Upper lobe of right lung (tissue), 1 donor: ENCODE measurements around the gene NEUROD2. TPM values are rescaled to one million over a fixed set of nuclear protein-coding genes. Genes with fewer than 3 reads are reported as not detected.

ENCODE experiments used
- ATAC-seq: fragments of 200-7000 bp; cut with Tn5 transposase; one replicate; pipeline ENCODE4 v1.9.1; 2020; ENCODE audit warnings: mild to moderate bottlenecking, moderate library complexity
- DNase-seq: peaks from one replicate; pipeline ENCODE4 v3.0.0-alpha.2; 2020
- H3K27ac ChIP-seq: fragments of 200-600 bp; one replicate; pipeline ENCODE4 v1.8.0; 2022
- H3K27me3 ChIP-seq: fragments of 200-600 bp; one replicate; pipeline ENCODE4 v1.8.0; 2022; ENCODE audit warnings: mild to moderate bottlenecking
- H3K36me3 ChIP-seq: fragments of 200-600 bp; one replicate; pipeline ENCODE4 v1.8.0; 2022
- H3K4me1 ChIP-seq: fragments of 200-600 bp; one replicate; pipeline ENCODE4 v1.8.0; 2022
- H3K4me3 ChIP-seq: fragments of 200-600 bp; one replicate; pipeline ENCODE4 v1.8.0; 2022; ENCODE audit warnings: mild to moderate bottlenecking
- H3K9me3 ChIP-seq: fragments of 200-600 bp; one replicate; pipeline ENCODE4 v1.8.0; 2022
- CTCF ChIP-seq: fragments of 200-600 bp; IDR thresholded peaks from one replicate; pipeline ENCODE4 v1.8.0; 2022; ENCODE audit warnings: antibody characterized with exemption
- intact Hi-C: fragments of 100-400 bp; cut with DNase I; formaldehyde crosslinking; loops from one replicate; pipeline ENCODE4 v1.11.0; 2022
- total RNA-seq: library from RNA; stranded (reverse); fragmentation: NEBNext Ultra II Directional; extraction: Animal tissue kit (Norgen Biotek cat#: 25700); gene quantifications from one replicate; pipeline ENCODE4 v1.2.1, GENCODE V29; 2021
- donor health status: DM: no; HTN: yes; CAD: no; lungs with severe emphysema.

The NEUROD2 gene
- total RNA-seq, 1 donor from 2014 or later = not detected

- no peak overlapping the region for H3K27ac ChIP-seq
- peak; percentile 92 for DNase-seq
- peaks cover 9% of the 10 kb centered on the region for H3K4me1 ChIP-seq
- intact Hi-C loops = loop anchor here (5.0 to 10.0 kb wide), 2 partner anchors 74 to 133 kb away; no protein-coding TSS in a partner anchor
- peak; percentile 99 for TF ChIP-seq CTCF
- no peaks in the 10 kb centered on the region for H3K9me3 ChIP-seq
- H3K4me3 ChIP-seq = no peak overlapping the region
- peaks cover 23% of the 10 kb centered on the region for H3K27me3 ChIP-seq
- no peaks in the 10 kb centered on the region for H3K36me3 ChIP-seq
- ATAC-seq = peak; percentile 89
These were observed 14.0 kb upstream of the NEUROD2 start for GRCh38 chr17:39621523-39622379.

GRCh38 chr17:39619786-39620101, 12.0 kb upstream of the NEUROD2 start:
- Histone ChIP-seq H3K27me3 (peaks cover 8% of the 10 kb centered on the region), H3K4me1 (peaks cover 9% of the 10 kb centered on the region), H3K4me3 (no peak overlapping the region), H3K9me3 (no peaks in the 10 kb centered on the region), H3K36me3 (no peaks in the 10 kb centered on the region), H3K27ac (no peak overlapping the region)
- DNase-seq (no peak), ATAC-seq (no peak)
- TF ChIP-seq CTCF = no peak
- intact Hi-C loops = loop anchor here (5.0 to 10.0 kb wide), 2 partner anchors 72 to 135 kb away; no protein-coding TSS in a partner anchor

GRCh38 chr17:39618956-39619785, 11.5 kb upstream of the NEUROD2 start:
- ATAC-seq = no peak
- Histone ChIP-seq H3K9me3 (no peaks in the 10 kb centered on the region), H3K4me3 (peak overlapping the region; percentile 46), H3K27me3 (peaks cover 6% of the 10 kb centered on the region), H3K4me1 (peaks cover 9% of the 10 kb centered on the region), H3K36me3 (no peaks in the 10 kb centered on the region), H3K27ac (no peak overlapping the region)
- DNase-seq = no peak
- intact Hi-C loops = no loop called here
- TF ChIP-seq CTCF = no peak

DNA sequence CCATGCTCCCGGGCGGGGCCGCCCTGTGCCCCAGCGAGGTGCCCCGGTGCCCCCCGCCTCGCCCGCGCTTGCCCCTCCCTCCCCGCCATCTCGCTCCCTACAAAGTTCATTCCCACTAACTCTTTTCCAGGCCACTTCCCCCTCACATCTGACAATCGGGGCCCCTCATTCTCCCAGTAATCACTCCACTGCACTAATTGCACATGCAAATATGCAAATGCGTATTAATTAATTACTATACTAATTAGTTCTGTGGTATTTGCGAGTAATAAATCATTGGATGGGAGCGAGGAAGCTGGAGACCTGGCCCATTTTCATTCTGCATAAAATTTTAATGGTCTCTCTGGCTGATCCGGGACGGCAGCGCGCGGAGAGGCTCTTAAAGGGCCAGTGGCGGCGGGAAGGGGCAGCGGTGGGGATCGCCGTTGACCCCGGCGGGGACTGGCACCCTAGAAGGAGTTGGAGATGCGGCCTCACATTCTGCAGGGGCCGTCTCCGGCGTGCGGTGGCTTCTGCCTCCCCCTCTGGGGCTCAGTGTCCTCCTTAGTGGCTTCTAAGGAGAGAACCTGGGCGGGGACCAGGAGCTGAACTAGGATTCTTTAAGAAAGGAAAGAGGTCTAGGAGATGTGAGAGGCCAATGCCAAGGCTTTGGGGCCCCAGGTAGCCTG, 10.7 kb upstream of the NEUROD2 start:
- TF ChIP-seq CTCF = no peak
- Histone ChIP-seq H3K36me3 (no peaks in the 10 kb centered on the region), H3K27me3 (peaks cover 6% of the 10 kb centered on the region), H3K4me3 (peak overlapping the region; percentile 46), H3K27ac (peak overlapping the region; percentile 45), H3K4me1 (peaks cover 9% of the 10 kb centered on the region), H3K9me3 (no peaks in the 10 kb centered on the region)
- intact Hi-C loops = no loop called here
- DNase-seq (no peak), ATAC-seq (no peak)

GRCh38 chr17:39617446-39618245, 9.9 kb upstream of the NEUROD2 start:
- TF ChIP-seq CTCF = no peak
- Histone ChIP-seq H3K4me3 (peak overlapping the region; percentile 46), H3K27me3 (peaks cover 13% of the 10 kb centered on the region), H3K4me1 (peaks cover 9% of the 10 kb centered on the region), H3K9me3 (no peaks in the 10 kb centered on the region), H3K36me3 (no peaks in the 10 kb centered on the region), H3K27ac (peak overlapping the region; percentile 45)
- intact Hi-C loops = no loop called here
- ATAC-seq = peak; percentile 58
- peak; percentile 90 for DNase-seq
